IMR-90 (cell line): ENCODE measurements around the gene TMEM184B. TPM values are rescaled to one million over a fixed set of nuclear protein-coding genes. Genes with fewer than 3 reads are reported as not detected.

Source experiments
- ATAC-seq: fragments of 200-7000 bp; cut with Tn5 transposase; 2 replicates; pipeline ENCODE4 v1.9.1; 2020; ENCODE audit warnings: low read depth, mild to moderate bottlenecking, moderate library complexity
- BruUV-seq: library from RNA; stranded (reverse); fragments of 400-500 nt; replicated peaks from 2 replicates; lab custom pipeline; 2021; lab: Mats Ljungman, UMichigan
- CTCF ChIA-PET: fragments of 300-600 bp; formaldehyde crosslinking; extraction: SDS; loops from one replicate; lab custom pipeline; 2021; ENCODE audit warnings: antibody characterized with exemption; lab: Yijun Ruan, JAX
- POLR2A ChIA-PET: fragments of 300-600 bp; sonication (Branson Sonifier 250); formaldehyde crosslinking; loops from one replicate; lab custom pipeline; 2022; ENCODE audit warnings: antibody characterized with exemption; ENCODE audit not compliant: unreplicated experiment; lab: Charles Lee
- DNase-seq: peaks from one replicate; pipeline ENCODE4 v3.0.0; 2013
- H2AFZ ChIP-seq: replicated peaks from 2 replicates; pipeline ENCODE3; 2013; ENCODE audit warnings: low read length, mild to moderate bottlenecking; ENCODE audit not compliant: poor library complexity
- H2AK5ac ChIP-seq: 2 replicates; pipeline ENCODE4 v1.6.1; 2013; ENCODE audit warnings: low read depth, low read length, inconsistent platforms
- H2AK9ac ChIP-seq: replicated peaks from 2 replicates; pipeline ENCODE3; 2013; ENCODE audit warnings: mild to moderate bottlenecking, low read depth, low read length, moderate library complexity; ENCODE audit not compliant: poor library complexity
- H2BK120ac ChIP-seq: 2 replicates; pipeline ENCODE4 v1.6.1; 2013; ENCODE audit warnings: low read depth, low read length, inconsistent platforms
- H2BK15ac ChIP-seq: 3 replicates; pipeline ENCODE4 v1.6.1; 2013; ENCODE audit warnings: low read depth, low read length, inconsistent platforms
- H2BK20ac ChIP-seq: 2 replicates; pipeline ENCODE4 v1.6.1; 2013; ENCODE audit warnings: low read depth, mild to moderate bottlenecking, inconsistent platforms, low read length, moderate library complexity
- H2BK5ac ChIP-seq: 2 replicates; pipeline ENCODE4 v1.6.1; 2013; ENCODE audit warnings: mild to moderate bottlenecking, low read depth, low read length, inconsistent platforms; ENCODE audit not compliant: poor library complexity, severe bottlenecking
- H3K14ac ChIP-seq: replicated peaks from 2 replicates; pipeline ENCODE4 v1.6.1; 2013; ENCODE audit warnings: low read depth, low read length, inconsistent platforms
- H3K18ac ChIP-seq: 2 replicates; pipeline ENCODE4 v1.6.1; 2013; ENCODE audit warnings: low read depth, low read length, control low read depth
- H3K23ac ChIP-seq: 2 replicates; pipeline ENCODE4 v1.6.1; 2013; ENCODE audit warnings: low read depth, low read length, inconsistent platforms
- H3K27ac ChIP-seq: 2 replicates; pipeline ENCODE4 v1.5.1; 2013; ENCODE audit warnings: mild to moderate bottlenecking, control low read depth, low read length; ENCODE audit not compliant: insufficient read depth
- H3K27me3 ChIP-seq: 2 replicates; pipeline ENCODE4 v1.6.1; 2013; ENCODE audit warnings: low read length; ENCODE audit not compliant: control insufficient read depth, insufficient read depth
- H3K36me3 ChIP-seq: 2 replicates; pipeline ENCODE4 v1.6.1; 2013; ENCODE audit warnings: low read length, mixed read lengths; ENCODE audit not compliant: control insufficient read depth, insufficient read depth
- H3K4ac ChIP-seq: 2 replicates; pipeline ENCODE4 v1.6.1; 2013; ENCODE audit warnings: low read depth, low read length, inconsistent platforms
- H3K4me1 ChIP-seq: 2 replicates; pipeline ENCODE4 v1.6.1; 2013; ENCODE audit warnings: low read length, mixed read lengths; ENCODE audit not compliant: control insufficient read depth, insufficient read depth
- H3K4me2 ChIP-seq: 2 replicates; pipeline ENCODE4 v1.6.1; 2013; ENCODE audit warnings: low read depth, mild to moderate bottlenecking, control low read depth, low read length, moderate library complexity
- H3K4me3 ChIP-seq: 2 replicates; pipeline ENCODE4 v1.5.1; 2013; ENCODE audit warnings: low read depth, mild to moderate bottlenecking, control low read depth, low read length, moderate library complexity; ENCODE audit not compliant: insufficient read depth
- H3K56ac ChIP-seq: 2 replicates; pipeline ENCODE4 v1.6.1; 2013; ENCODE audit warnings: low read length, inconsistent platforms; ENCODE audit not compliant: insufficient read depth; ENCODE audit errors: extremely low read depth
- H3K79me1 ChIP-seq, 2 experiments: 2 replicates each; pipeline ENCODE4 v1.6.1; 2013; ENCODE audit warnings: low read length in 2 of 2, inconsistent platforms in 1 of 2, low read depth in 1 of 2
- H3K9ac ChIP-seq: 2 replicates; pipeline ENCODE4 v1.6.1; 2013; ENCODE audit warnings: low read depth, low read length, control low read depth
- H3K9me1 ChIP-seq: 2 replicates; pipeline ENCODE4 v1.6.1; 2013; ENCODE audit warnings: low read length, inconsistent platforms; ENCODE audit not compliant: insufficient read depth
- H3K9me3 ChIP-seq: 2 replicates; pipeline ENCODE4 v1.6.1; 2013; ENCODE audit warnings: low read length; ENCODE audit not compliant: control insufficient read depth, insufficient read depth
- H4K20me1 ChIP-seq: 2 replicates; pipeline ENCODE4 v1.6.1; 2013; ENCODE audit warnings: low read length, inconsistent platforms; ENCODE audit not compliant: insufficient read depth
- H4K5ac ChIP-seq: 2 replicates; pipeline ENCODE4 v1.6.1; 2013; ENCODE audit warnings: mild to moderate bottlenecking, low read depth, low read length, control low read depth
- H4K8ac ChIP-seq, 2 experiments: 2 replicates each; pipeline ENCODE4 v1.6.1; 2013; ENCODE audit warnings: low read depth in 2 of 2, low read length in 2 of 2, control low read depth in 1 of 2, inconsistent platforms in 1 of 2
- H4K91ac ChIP-seq: 2 replicates; pipeline ENCODE4 v1.6.1; 2013; ENCODE audit warnings: low read depth, low read length, inconsistent platforms; ENCODE audit not compliant: insufficient read depth
- BHLHE40 ChIP-seq: fragments of 150-350 bp; IDR thresholded peaks from 2 replicates; pipeline ENCODE4 v1.6.1; 2016; ENCODE audit warnings: mild to moderate bottlenecking, low read depth, low read length
- CEBPB ChIP-seq: IDR thresholded peaks from 2 replicates; pipeline ENCODE4 v1.6.1; 2012; ENCODE audit warnings: low read depth, low read length, improper control_type of control experiment
- RAD21 ChIP-seq: IDR thresholded peaks from 2 replicates; pipeline ENCODE4 v1.6.1; 2012; ENCODE audit warnings: low read length, improper control_type of control experiment
- WGBS, 2 experiments: methylation state at CpG; one replicate each; pipeline versions ENCODE4 v1.1.5 to v1.1.7; 2013; ENCODE audit warnings: missing lambda C conversion rate in 2 of 2; ENCODE audit not compliant: insufficient read length in 1 of 2; ENCODE audit errors: extremely low coverage in 2 of 2; 5-methylcytosine and 5-hydroxymethylcytosine counted together
- dilution Hi-C: fragments of 300-500 bp; cut with HindIII; formaldehyde crosslinking; loops from one replicate; pipeline ENCODE4 v1.14.3; 2018; ENCODE audit warnings: low sequenced_read_pairs; ENCODE audit not compliant: unreplicated experiment
- in situ Hi-C: fragments of 300-500 bp; cut with MboI; formaldehyde crosslinking; loops from 3 replicates; pipeline ENCODE4 v1.14.3; 2019; ENCODE audit warnings: low sequenced_read_pairs, inconsistent platforms, mixed read lengths
- intact Hi-C: fragments of 100-400 bp; cut with micrococcal nuclease; formaldehyde crosslinking; loops from 2 replicates; pipeline ENCODE4 v1.10.0; 2022
- polyA plus RNA-seq, 3 experiments: library from polyadenylated mRNA; depleted of rRNA; stranded (reverse); fragments of >200 nt; gene quantifications; 2 replicates each; pipeline ENCODE4 v1.2.3, GENCODE V29; 2012; ENCODE audit warnings: low replicate concordance in 1 of 3
- total RNA-seq: library from RNA; depleted of rRNA; stranded (reverse); fragments of >200 nt; gene quantifications from 2 replicates; pipeline ENCODE4 v1.2.3, GENCODE V29; 2012
- TF ChIP-seq, protein P1 (sequence below): fragments of 150-350 bp; IDR thresholded peaks from 2 replicates; pipeline ENCODE4 v1.6.1; 2017; ENCODE audit warnings: mild to moderate bottlenecking, antibody characterized with exemption, low read length, low read depth

TMEM184B gene
- total and polyA plus RNA-seq, 2 of the 4 experiments (the other 2 are of a cell fraction): 9.1 to 81.1 TPM

DNA sequence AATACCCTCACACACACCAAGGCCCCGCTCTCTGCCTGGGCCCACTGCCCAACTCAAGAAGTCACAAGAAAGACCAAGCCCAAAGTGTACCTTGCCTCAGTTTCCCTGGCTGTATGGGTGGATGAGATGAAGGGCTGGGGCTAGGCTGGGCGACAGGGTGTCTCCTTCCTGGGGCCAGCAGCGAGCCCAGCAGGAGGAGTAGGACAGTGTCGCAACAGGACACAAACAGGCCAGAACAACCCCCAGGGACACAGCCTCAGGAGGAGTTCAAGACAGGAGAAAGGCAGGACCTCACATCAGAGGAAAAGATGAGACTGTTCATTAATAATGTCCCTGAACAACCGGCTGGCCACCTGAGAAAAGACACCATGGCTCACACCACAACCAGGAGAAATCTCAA is 31.2 kb upstream of the TMEM184B start:
- H3K36me3 ChIP-seq: peaks cover 71% of the 10 kb centered on the region
- H3K4me1 ChIP-seq: peaks cover 21% of the 10 kb centered on the region
- H2BK5ac ChIP-seq: peak overlapping the region; percentile 9
- H2BK20ac ChIP-seq: no peak overlapping the region
- TF ChIP-seq RAD21 (no peak), CEBPB (peak; percentile 61), BHLHE40 (no peak)
- TF ChIP-seq, protein P1, sequence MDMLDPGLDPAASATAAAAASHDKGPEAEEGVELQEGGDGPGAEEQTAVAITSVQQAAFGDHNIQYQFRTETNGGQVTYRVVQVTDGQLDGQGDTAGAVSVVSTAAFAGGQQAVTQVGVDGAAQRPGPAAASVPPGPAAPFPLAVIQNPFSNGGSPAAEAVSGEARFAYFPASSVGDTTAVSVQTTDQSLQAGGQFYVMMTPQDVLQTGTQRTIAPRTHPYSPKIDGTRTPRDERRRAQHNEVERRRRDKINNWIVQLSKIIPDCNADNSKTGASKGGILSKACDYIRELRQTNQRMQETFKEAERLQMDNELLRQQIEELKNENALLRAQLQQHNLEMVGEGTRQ: no peak
- no peak overlapping the region for H2BK15ac ChIP-seq
- H2AK5ac ChIP-seq: no peak overlapping the region
- peaks cover 28% of the 10 kb centered on the region for H3K9me1 ChIP-seq
- H3K4me3 ChIP-seq: no peak overlapping the region
- no peak overlapping the region for H2AK9ac ChIP-seq
- H4K20me1 ChIP-seq: peaks cover 100% of the 10 kb centered on the region
- no CpG with 5 or more reads among the region's 5 CpGs for WGBS, 2 experiments
- no TSS peak for BruUV-seq
- H3K4me2 ChIP-seq: no peak overlapping the region
- POLR2A ChIA-PET: no interaction called here
- dilution Hi-C loops (no loop called here), intact Hi-C loops (no loop called here), in situ Hi-C loops (no loop called here)
- no peak overlapping the region for H3K14ac ChIP-seq
- CTCF ChIA-PET: no interaction called here
- peak overlapping the region; percentile 22; the same call in 1 of the 2 replicates for H3K27ac ChIP-seq
- no peak overlapping the region for H3K9ac ChIP-seq
- no peak for ATAC-seq
- no peak overlapping the region for H4K8ac ChIP-seq
- H4K5ac ChIP-seq: no peak overlapping the region
- H3K79me1 ChIP-seq: peaks cover 6 to 84% of the 10 kb centered on the region in 2 experiments; a peak in 3 of 4 replicates
- no peak overlapping the region for H2AFZ ChIP-seq
- no peak overlapping the region for H4K91ac ChIP-seq
- no peak for DNase-seq
- H2BK120ac ChIP-seq: no peak overlapping the region
- no peak overlapping the region for H3K18ac ChIP-seq
- H3K27me3 ChIP-seq: no peaks in the 10 kb centered on the region
- no peak overlapping the region for H3K4ac ChIP-seq
- H3K56ac ChIP-seq: no peak overlapping the region
- no peak overlapping the region for H3K23ac ChIP-seq
- no peaks in the 10 kb centered on the region for H3K9me3 ChIP-seq
